Activated CD8-positive, alpha-beta memory T cell treated with anti-CD3 and anti-CD28 coated beads for 48 hours (primary cell): ENCODE results near the gene HSPA12B.

Experiments used
- DNase-seq, 3 experiments: peaks; one replicate each; pipeline ENCODE4 v3.0.0-alpha.2; 2020; ENCODE audit warnings: low read depth in 2 of 3, low spot score in 2 of 3

The HSPA12B gene

GRCh38 chr20:3801299-3801698, 68.8 kb downstream of the HSPA12B start:
- no peak for DNase-seq

DNA sequence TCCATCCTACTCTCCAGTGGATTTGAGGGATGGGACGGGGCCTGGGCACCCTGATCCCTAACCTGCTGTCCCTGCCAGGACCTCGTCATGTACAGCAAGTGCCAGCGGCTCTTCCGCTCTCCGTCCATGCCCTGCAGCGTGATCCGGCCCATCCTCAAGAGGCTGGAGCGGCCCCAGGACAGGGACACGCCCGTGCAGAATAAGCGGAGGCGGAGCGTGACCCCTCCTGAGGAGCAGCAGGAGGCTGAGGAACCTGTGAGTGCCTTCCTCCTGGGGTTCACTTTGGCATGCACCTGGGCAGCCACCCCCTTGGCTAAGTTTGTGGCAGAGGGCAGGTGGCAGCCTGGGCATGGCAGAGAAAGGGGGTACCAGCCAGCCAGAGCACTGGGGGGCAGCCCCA, 69.4 kb downstream of the HSPA12B start:
- no peak for DNase-seq
